GM18519 (cell line): ENCODE measurements around the gene PPP1R3F.

ENCODE experiments used
- ATAC-seq: cut with Tn5 transposase; IDR thresholded peaks from one replicate; pipeline ENCODE4 v1.9.1; 2021; ENCODE audit warnings: mild to moderate bottlenecking, moderate library complexity; ENCODE audit not compliant: unreplicated experiment, low FRiP score

The PPP1R3F gene

DNA sequence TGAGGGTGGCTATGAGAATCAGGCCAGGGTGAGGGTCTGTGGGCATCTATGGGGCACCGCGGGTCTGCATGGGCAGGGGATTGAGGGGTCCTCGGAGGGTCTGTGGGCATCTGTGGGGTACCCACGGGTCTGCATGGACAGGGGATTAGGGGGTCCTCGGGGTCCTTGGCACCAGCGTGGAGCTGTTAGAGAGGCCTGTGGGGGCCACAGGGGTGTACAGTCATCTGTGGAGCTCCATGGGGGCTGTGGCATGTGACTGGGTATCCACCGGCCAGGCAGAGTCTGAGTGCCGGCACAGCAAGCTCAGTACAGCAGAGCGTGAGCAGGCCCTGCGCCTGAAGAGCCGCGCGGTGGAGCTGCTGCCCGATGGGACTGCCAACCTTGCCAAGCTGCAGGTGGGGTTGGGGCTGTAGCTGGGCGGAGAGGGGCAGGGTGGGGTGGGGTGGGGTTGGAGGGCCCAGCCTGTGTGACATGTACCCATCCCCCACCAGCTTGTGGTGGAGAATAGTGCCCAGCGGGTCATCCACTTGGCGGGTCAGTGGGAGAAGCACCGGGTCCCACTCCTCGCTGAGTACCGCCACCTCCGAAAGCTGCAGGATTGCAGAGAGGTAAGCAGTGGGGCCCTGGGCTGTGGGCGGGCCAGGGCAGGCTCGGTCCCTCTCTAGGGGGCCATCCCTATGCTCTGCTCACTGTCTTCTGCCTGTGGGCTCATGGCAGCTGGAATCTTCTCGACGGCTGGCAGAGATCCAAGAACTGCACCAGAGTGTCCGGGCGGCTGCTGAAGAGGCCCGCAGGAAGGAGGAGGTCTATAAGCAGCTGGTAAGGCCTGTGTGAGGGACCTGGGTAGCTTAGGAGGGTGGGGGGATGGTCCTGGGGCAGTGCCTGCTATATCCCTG is 21.4 kb upstream of the PPP1R3F start:
- no peak for ATAC-seq

DNA sequence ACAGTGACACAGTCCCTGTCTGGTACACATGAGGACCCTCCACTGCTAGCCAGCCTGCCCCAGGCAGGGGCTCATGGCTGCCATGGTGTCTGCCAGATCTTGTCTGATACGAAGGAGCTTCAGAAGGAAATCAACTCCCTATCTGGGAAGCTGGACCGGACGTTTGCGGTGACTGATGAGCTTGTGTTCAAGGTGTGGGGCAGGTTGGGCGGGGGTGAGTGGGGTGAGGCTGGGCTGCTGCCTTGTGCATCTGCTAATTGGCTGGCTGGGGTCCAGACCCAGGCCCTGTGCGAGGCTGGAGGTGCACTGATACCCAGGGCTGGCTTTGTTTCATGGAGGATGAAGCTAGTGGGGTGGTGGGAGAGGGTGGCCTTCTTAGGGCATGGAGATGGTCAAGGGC is 20.5 kb upstream of the PPP1R3F start:
- no peak for ATAC-seq

DNA sequence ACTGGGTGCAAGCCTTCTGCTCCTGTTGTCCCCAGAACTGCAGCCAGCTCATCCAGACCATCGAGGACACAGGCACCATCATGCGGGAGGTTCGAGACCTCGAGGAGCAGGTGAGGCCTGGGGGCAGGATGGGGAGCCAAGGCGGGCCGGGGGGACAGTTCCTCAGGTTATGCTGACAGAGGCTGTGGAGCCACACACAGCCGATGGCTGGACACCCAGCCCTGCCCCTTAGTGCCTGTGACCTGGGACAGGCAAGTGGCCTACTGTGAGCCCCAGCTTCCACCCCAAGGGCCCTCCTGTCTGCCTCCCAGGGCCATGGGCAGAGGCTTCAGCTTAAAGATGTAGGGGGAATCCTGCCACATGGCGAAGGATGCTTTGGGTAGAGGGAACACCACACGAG is 20.0 kb upstream of the PPP1R3F start:
- no peak for ATAC-seq

GRCh38 chrX:49250066-49250465 is 19.5 kb upstream of the PPP1R3F start:
- ATAC-seq: no peak

GRCh38 chrX:49250578-49250977 is 19.0 kb upstream of the PPP1R3F start:
- ATAC-seq: no peak

GRCh38 chrX:49251325-49251724 is 18.3 kb upstream of the PPP1R3F start:
- no peak for ATAC-seq

- ATAC-seq: no peak
Observed at GRCh38 chrX:49254639-49255038, 15.0 kb upstream of the PPP1R3F start.

GRCh38 chrX:49256268-49256995 is 13.2 kb upstream of the PPP1R3F start:
- no peak for ATAC-seq

- no peak for ATAC-seq
Observed at GRCh38 chrX:49257074-49257790, 12.4 kb upstream of the PPP1R3F start.

- no peak for ATAC-seq
Observed at GRCh38 chrX:49257846-49258748, 11.5 kb upstream of the PPP1R3F start.

GRCh38 chrX:49258749-49259124 is 10.9 kb upstream of the PPP1R3F start:
- no peak for ATAC-seq

GRCh38 chrX:49260221-49260985 is 9.2 kb upstream of the PPP1R3F start:
- ATAC-seq: no peak

- ATAC-seq: no peak
Observed at GRCh38 chrX:49262603-49263002, 7.0 kb upstream of the PPP1R3F start.

DNA sequence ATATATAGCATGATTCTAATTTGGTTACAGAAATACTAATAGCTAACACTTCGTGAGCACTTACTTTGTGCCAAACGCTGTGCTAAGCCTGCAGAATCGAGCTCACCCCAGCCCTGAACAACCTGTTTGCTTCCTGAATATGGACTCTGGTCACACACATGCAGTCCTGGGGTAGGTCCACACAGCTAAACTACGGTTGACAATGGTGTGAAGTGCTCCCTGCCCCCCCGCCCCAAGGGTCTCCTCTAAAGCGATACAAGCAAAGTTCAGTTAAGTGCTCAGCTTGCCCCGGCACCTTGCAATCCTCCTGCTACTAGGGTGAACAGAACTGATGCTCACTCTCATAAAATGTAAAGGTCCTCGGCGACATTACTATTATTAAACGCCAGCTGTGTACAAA is 6.0 kb upstream of the PPP1R3F start:
- ATAC-seq: no peak

- ATAC-seq: no peak
Observed at GRCh38 chrX:49264460-49264859, 5.1 kb upstream of the PPP1R3F start, which contains the start of gene FOXP3. Gene FOXP3 (minus strand): TSS chrX:49264710. CDS start chrX:49258505, 6,205 bp downstream.

DNA sequence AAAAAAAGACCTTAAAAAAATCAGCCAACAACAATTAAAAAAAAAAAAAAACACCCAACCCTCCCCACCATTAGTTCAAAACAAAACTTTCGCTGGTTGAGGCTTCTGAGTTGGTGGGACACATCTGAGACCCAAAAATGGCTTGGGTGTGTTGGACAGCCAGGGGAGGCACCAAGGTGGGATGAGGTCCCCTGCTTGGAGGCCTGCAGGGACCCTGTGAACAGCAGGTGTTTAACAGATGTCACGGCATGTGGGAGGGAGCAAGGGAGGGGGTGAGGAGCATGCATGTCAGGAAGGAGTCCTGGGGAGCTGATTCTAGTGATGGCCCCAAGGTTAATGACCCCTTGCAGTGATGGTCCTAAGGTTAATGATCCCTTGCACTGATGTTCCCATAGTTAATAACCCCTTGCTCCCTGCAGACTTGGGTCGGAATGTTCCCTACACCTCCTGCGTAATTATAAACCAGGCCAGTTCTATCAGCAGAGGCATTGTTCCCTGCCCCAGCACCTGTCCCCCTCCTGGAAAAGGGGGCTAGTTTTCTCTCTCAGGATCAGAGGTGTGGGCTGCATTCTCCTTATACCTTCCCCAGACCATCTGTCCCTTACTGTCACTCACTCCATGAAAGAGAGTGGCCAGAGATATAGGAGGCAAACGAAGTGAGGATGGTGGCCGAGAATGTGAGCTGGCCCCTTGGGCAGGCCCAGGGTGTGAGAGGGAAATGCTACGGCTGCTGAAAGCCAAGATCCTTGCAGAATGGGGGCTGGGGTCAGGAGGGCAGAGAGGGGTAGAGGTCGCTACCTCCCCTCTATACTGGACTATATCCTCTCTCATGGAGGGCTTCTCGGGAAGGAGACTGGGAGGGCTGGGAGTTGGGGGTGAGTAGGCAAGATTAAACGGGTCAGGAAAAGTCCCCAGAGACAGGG is 2.8 kb upstream of the PPP1R3F start:
- no peak for ATAC-seq

DNA sequence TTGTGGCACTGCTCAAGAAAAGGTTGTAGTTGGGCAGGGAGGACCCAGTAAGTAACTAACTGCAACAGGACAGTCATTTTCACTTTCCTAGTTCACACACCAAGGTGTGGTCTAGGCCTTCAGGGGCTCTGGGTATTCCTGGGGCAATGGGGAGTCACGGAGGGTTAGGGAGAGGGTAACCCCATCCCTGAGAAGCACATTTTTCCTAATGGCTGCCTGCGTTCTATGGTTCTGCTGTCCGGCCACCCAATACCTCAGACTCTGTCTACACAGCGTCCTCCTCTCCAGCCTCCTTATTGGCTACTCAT is 937 bp upstream of the PPP1R3F start:
- no peak for ATAC-seq

GRCh38 chrX:49269010-49269766 is 405 bp upstream of the PPP1R3F start:
- peak; percentile 80 for ATAC-seq
